Loucy (cell line): ENCODE results near the gene CAV3.

Experiments used
- EZH2phosphoT487 ChIP-seq: fragments of 200-600 bp; IDR thresholded peaks from 2 replicates; pipeline ENCODE4 v1.6.1; 2018; ENCODE audit warnings: antibody characterized with exemption, mild to moderate bottlenecking, moderate library complexity, borderline replicate concordance
- TF ChIP-seq, protein P1 (sequence below): fragments of 200-600 bp; sonication (generic); conservative IDR thresholded peaks from 2 replicates; pipeline ENCODE4 v1.5.1; 2014; ENCODE audit warnings: mild to moderate bottlenecking, antibody characterized with exemption, low read length

DNA sequence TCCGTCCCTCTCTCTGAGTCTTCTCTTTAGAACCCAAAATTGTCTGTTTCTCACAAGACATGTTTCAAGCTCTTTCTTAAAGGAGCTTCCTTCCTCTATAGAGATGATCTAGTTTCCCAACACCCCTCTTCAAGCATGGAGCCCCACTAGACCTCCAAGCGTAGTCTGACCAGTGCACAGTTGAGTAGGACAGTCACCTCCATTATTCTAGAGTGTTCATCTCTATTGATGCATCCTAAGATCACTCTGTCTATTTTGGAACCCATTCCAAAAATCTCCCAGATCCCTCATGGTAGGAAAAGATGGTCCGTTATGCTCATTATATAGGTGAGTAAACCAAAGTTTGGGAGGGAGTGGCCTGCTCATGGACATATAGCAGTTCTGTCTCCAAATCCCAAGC is 4.1 kb upstream of the CAV3 start:
- TF ChIP-seq, protein P1, sequence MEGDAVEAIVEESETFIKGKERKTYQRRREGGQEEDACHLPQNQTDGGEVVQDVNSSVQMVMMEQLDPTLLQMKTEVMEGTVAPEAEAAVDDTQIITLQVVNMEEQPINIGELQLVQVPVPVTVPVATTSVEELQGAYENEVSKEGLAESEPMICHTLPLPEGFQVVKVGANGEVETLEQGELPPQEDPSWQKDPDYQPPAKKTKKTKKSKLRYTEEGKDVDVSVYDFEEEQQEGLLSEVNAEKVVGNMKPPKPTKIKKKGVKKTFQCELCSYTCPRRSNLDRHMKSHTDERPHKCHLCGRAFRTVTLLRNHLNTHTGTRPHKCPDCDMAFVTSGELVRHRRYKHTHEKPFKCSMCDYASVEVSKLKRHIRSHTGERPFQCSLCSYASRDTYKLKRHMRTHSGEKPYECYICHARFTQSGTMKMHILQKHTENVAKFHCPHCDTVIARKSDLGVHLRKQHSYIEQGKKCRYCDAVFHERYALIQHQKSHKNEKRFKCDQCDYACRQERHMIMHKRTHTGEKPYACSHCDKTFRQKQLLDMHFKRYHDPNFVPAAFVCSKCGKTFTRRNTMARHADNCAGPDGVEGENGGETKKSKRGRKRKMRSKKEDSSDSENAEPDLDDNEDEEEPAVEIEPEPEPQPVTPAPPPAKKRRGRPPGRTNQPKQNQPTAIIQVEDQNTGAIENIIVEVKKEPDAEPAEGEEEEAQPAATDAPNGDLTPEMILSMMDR: no peak
- TF ChIP-seq EZH2phosphoT487: no peak
